Esophagus muscularis mucosa (tissue), 4 donors: Measurements from ENCODE around the gene HIPK4.

Experiments used
- CTCF ChIP-seq, 3 experiments: fragments of 200-600 bp in 2 of 3; fragments of 450-650 bp in 1 of 3; sonication (generic) in 2 of 3; IDR thresholded peaks; one replicate each; pipeline ENCODE4 v1.5.1; 2017 to 2019; ENCODE audit warnings: antibody characterized with exemption in 3 of 3, mild to moderate bottlenecking in 2 of 3, moderate library complexity in 1 of 3
- EP300 ChIP-seq: sonication (generic); formaldehyde crosslinking; IDR thresholded peaks from one replicate; pipeline ENCODE4 v1.6.1; 2017; ENCODE audit warnings: antibody characterized with exemption
- POLR2A ChIP-seq: fragments of 450-650 bp; IDR thresholded peaks from one replicate; pipeline ENCODE4 v1.6.1; 2017; ENCODE audit warnings: antibody characterized with exemption, moderate library complexity, mild to moderate bottlenecking, low read depth

DNA sequence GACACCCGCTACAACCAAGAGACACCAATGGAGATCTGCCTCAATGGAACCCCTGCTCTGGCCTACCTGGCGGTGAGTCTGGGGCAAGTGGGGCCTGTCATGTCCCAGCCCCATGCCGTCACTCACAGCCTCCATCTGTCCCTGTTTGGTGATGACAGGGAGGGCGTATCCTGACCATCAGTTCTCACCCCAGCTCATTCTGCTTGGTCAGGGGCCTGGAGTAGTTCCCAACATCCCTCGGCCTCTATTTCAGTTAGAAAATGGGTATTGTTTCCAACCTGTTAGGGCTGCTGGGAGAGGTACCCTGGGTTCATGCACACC, 18.2 kb downstream of the HIPK4 start:
- no peak for TF ChIP-seq POLR2A
- TF ChIP-seq CTCF (IDR thresholded peaks at IDR 0.05), result no peak
- TF ChIP-seq EP300, result no peak
